GM21717 (cell line): ENCODE data around the gene AP1B1.

Experiments used
- ATAC-seq: cut with Tn5 transposase; IDR thresholded peaks from one replicate; pipeline ENCODE4 v1.9.1; 2021; ENCODE audit warnings: mild to moderate bottlenecking, moderate library complexity; ENCODE audit not compliant: unreplicated experiment

Gene AP1B1

DNA sequence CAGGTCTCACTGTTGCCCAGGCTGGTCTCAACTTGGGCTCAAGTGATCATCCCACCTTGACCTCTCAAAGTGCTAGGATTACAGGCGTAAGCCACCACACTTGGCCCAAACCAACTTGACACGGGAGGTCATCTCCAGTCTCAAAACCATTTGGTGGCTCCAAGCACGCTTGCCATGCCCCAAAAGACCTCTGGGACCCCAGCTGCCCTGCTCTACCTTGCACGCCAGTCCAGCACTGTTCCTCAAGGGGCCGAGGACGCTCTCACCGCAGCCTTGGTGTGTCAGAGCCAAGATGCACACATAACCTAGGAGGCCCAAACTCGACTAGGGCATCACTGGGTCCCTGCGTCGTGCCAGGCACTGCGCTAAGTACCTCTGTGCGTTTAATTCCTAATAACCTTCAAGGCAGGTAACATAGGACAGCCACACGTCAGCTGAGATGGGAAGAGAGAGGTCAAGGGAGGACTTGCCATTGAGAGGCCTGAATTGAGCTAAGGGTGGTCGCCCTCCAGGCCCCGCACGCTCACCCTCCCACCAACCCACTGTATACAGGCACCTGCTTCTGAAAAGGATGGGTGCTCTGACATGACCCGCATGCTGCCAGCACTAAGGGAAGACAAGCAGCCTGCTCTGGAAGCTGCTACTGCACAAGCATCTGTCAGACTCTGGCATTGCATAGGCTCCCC, 86.5 kb downstream of the AP1B1 start:
- ATAC-seq = no peak

DNA sequence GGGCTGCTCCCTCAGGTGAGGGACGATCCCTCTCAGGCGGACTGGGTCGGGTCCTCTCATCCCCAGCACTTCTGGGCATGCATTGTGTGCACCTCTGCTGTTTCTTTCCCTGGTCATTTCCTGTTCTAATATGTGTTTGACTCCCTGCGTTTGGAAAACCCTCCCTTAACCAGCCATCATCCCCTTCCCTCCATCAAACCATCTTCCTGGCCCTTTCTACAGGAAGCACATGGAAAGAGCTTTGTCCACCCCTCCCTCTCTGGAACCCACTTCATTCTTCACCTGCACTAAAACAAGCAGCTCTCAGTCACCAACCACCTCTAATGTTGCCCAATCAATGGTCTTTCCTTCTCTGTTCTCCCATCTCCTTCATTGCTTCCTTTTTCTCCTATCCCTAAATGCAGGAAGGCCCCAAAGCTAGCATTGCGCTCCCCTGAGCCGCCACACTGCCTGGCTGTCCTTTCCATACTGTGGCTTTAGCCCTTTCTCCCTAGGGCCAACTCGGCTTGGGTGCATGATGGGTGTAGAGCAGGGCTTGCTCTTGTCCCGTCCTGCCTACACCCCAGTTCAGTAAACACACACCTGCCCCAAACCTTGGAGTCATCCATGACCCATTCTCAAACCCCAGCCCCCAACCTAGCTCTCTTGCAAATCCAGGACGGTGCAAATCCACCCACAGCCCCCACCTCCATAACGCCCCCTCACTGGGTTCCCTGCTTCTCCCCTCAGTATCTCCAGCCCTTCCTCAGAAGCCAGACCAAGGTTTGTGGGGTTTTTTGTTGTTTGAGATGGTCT, 87.4 kb downstream of the AP1B1 start:
- ATAC-seq = no peak

DNA sequence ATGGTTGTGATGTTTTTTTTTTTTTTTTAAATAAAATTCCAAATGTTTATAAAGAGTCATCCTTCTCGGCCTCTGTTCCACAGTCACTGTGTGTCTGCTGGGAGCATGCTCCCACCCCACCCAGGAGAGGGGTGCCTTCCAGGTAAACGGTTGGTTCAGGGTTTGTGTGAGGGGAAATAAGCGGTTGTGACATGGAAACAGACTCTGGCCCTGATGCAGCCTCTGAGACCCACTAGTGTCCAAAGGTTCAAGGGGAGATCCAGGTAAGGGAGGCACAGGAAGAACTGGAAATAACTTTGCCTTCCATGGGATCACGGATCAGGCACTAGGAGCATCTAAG, 87.9 kb downstream of the AP1B1 start:
- ATAC-seq = no peak

DNA sequence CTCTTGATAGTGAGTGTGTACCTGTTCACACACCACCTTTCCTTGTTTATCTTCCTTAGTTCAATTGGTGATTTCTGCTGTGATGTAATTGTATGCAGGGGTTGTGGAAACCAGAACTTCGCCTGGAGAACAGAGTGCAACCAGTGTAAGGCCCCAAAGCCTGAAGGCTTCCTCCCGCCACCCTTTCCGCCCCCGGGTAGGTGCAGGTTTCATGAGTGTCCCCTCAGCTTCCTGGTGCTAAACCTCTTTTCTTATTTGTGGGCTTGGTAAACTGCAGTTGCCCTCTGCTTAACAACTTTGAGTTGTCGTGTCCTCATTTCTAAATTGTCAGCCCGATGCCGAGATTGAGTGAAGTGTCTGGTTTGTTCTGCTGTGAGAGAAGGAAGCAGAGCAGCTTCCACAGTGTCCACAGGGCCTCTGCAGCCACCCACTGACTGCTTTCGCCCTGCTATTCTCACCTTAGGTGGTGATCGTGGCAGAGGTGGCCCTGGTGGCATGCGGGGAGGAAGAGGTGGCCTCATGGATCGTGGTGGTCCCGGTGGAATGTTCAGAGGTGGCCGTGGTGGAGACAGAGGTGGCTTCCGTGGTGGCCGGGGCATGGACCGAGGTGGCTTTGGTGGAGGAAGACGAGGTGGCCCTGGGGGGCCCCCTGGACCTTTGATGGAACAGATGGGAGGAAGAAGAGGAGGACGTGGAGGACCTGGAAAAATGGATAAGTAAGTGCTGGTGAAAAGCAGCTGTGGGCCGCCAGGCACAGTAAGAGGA, 89.1 kb downstream of the AP1B1 start:
- no peak for ATAC-seq

DNA sequence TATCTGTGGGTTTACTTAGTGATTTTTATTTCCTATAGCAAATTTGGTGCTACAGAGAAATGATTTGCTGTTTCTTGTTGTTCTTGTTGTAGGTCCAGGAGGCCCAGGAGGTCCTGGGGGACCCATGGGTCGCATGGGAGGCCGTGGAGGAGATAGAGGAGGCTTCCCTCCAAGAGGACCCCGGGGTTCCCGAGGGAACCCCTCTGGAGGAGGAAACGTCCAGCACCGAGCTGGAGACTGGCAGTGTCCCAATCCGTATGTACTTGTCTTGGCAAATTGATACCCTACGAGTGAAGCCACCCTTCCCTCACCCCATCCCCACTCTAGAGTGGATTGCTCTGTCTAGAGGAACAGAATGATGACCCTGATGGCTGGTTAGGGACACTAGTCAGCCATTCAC, 89.7 kb downstream of the AP1B1 start:
- ATAC-seq = no peak

DNA sequence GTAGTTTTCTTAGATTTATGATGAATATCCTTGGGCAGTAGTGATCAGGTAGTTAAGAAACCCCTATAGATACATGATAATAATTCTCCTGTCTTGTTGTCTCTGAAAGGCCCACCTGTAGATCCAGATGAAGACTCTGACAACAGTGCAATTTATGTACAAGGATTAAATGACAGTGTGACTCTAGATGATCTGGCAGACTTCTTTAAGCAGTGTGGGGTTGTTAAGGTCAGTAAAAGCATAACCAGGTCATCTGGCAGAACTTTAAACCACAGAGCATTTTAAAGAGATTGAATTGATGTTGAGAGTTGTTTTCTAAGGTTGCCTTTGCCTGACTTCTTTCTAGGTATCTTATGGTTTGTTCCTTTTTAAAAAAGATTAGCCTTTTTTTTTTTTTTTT, 96.0 kb downstream of the AP1B1 start:
- no peak for ATAC-seq

DNA sequence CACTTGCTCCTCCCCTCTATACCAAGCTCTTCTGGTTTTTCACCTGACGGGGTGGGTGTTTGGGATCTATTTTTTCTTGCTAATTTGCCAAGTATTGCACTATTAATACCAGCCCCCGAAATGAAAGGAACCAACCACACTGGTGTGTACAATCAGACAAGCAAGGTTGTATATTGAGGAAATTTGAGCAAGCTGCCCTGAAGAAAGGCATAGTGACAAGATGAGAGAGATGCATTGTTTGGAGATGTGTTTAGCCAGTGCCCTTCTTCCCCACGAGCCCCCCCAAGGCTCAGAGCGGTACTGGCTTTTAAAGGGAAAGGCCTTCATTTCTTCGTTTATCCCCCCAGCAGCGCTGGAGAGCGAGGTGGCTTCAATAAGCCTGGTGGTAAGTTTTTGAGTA, 97.2 kb downstream of the AP1B1 start:
- no peak for ATAC-seq

DNA sequence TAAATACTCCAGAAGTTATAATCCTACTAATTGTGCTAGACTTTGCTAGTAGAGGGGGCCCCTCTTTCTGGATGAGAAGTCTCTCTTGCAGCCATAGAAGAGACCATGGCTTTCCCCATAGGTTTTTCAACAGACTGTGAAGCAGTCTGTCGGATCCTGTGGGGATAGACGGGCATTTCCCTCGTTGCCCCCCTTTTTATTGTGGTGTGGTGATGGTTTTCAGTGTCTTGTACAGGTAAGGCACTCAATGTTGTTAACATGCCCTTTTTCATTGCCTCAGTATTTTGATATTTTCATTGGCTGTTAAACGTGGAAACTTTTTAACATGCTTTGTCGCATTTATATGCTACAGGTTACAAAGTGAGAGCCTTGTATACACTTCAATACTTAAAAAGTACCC, 98.3 kb downstream of the AP1B1 start:
- no peak for ATAC-seq

DNA sequence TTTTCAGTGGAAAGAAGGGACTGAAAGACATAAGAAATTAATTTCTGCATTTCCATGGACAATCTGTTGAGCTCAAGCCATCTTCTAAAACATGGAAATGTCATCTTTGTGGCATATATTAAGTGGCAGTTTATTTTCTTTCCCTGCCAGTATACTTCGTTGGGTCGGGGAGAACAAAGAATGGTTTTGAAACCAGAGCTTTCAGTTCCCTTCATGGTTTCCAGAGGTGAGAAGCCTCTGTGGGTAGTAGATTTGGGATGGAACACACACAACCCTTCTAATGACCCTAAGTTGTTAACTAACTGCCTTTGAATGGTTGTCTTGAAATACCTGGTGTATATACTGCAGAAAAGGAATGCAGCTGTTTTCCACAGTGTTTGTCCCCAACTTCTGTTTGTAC, 99.5 kb downstream of the AP1B1 start:
- no peak for ATAC-seq

DNA sequence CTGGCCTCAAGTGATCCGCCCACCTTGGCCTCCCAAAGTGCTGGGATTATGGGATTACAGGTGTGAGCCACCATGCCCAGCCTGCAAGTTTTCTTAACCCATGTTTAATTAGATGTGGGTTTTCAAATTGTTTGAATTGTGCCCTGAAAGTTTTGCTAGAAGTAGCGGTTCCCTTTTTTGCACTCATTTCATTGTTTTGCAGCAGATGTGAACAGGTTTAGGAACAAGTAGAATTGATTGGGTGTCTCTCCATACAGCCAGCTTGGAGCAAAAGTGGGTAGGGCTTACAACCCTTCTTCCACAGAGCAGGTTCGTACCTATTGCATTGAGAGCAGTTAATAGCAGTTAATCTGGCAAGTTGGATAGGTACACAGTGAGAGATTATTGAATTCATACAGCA, 104.2 kb downstream of the AP1B1 start:
- no peak for ATAC-seq

DNA sequence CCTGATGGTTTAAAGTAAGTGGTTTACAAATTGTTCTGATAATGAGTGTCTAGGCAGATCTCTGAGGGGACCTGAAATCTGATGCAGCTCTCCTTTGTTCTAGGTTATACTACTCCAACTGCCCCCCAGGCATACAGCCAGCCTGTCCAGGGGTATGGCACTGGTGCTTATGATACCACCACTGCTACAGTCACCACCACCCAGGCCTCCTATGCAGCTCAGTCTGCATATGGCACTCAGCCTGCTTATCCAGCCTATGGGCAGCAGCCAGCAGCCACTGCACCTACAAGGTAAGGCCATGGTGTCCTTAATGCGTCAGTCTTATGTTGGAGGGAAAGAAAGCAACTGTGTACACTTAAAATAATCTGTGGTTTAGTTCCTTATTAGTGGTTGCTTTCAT, 110.4 kb downstream of the AP1B1 start:
- ATAC-seq = no peak
